Measurements from ENCODE around the gene F2.

DNA sequence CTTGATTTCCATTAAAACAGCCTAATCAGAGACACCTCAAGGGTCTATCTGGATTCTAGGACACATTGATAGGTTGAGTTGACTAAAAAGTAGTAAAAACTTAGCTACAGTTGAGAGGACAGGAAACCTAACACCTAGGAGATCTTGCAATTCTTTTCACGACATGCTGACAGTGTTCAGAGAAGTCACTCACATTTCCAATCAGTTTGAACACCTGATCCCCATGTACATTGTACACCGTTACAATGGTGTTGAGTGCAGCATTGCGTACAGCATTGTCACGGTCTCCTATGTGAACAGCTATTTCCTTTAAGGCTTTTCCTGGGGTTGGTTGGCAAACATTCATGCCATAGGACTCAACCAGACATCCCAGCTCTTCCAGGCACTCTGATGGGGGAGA, 42.8 kb downstream of the F2 start:
- TF ChIP-seq TAF1 (IDR thresholded peaks at IDR 0.05; ENCODE audit: low read depth, low read length) (no peak), POLR2A (IDR thresholded peaks at IDR 0.05; ENCODE audit: low read depth, low read length) (no peak), POLR2AphosphoS5 (IDR thresholded peaks at IDR 0.05; ENCODE audit: low read depth, low read length) (no peak), SPI1 (IDR thresholded peaks at IDR 0.05; ENCODE audit: low read depth, low read length) (no peak), POU2F2 (IDR thresholded peaks at IDR 0.05; ENCODE audit: low read depth, low read length) (no peak)
